ENCODE measurements around the gene SSBP4. TPM values are rescaled to one million over a fixed set of nuclear protein-coding genes. Genes with fewer than 3 reads are reported as not detected.

Gene SSBP4
- polyA plus RNA-seq, 2 of the 4 experiments (the other 2 are of a cell fraction): 6.9 to 43.2 TPM

GRCh38 chr19:18385675-18386542 is 33.3 kb upstream of the SSBP4 start, which contains the start of gene GDF15 (continued):
- TF ChIP-seq E2F6 (IDR thresholded peaks at IDR 0.05; ENCODE audit: borderline replicate concordance, low read depth): no peak
- no peak for TF ChIP-seq SREBF2 (IDR thresholded peaks at IDR 0.05)
- no peak for TF ChIP-seq USF2 (IDR thresholded peaks at IDR 0.05)
- TF ChIP-seq MYC (IDR thresholded peaks at IDR 0.05; ENCODE audit: borderline replicate concordance, low read length): no peak
- TF ChIP-seq NFE2L2 (conservative IDR thresholded peaks at IDR 0.05; ENCODE audit: low read length): no peak
- no peak for TF ChIP-seq FOSB (CRISPR knock-in tag; IDR thresholded peaks at IDR 0.05)
- peak; percentile 93 to 99 for TF ChIP-seq JUN (IDR thresholded peaks at IDR 0.05)
- no peak for TF ChIP-seq ZFP36 (IDR thresholded peaks at IDR 0.05; ENCODE audit: borderline replicate concordance, partially characterized antibody)
- no peak for TF ChIP-seq FOXS1 (CRISPR knock-in tag; IDR thresholded peaks at IDR 0.05)
- TF ChIP-seq TFCP2L1 (CRISPR knock-in tag; IDR thresholded peaks at IDR 0.05): no peak
- TF ChIP-seq BCL3 (IDR thresholded peaks at IDR 0.05): peak; percentile 99
- TF ChIP-seq HEYL (CRISPR knock-in tag; IDR thresholded peaks at IDR 0.05): no peak
- TF ChIP-seq JUNB (IDR thresholded peaks at IDR 0.05): no peak
- no peak for TF ChIP-seq POLR2AphosphoS2 (conservative IDR thresholded peaks at IDR 0.05; ENCODE audit: low read length)
- TF ChIP-seq HMGXB4 (CRISPR knock-in tag; IDR thresholded peaks at IDR 0.05; ENCODE audit: borderline replicate concordance): no peak
- TF ChIP-seq CBX2 (IDR thresholded peaks at IDR 0.05; ENCODE audit: borderline replicate concordance, low read depth): no peak
- peak; percentile 99 for TF ChIP-seq POLR2A (IDR thresholded peaks at IDR 0.05; ENCODE audit: low read length)
- TF ChIP-seq PHF8 (IDR thresholded peaks at IDR 0.05; ENCODE audit: borderline replicate concordance, low read depth): peak; percentile 44; the same call in 1 of the 2 replicates

- POLR2A ChIA-PET: interaction anchor here (0.7 to 3.0 kb wide), 17 partner anchors 9 to 183 kb away, joined by 3 to 36 read pairs (median 7); partner anchors contain the start of genes JUND, LSM4, RAB3A and SSBP4
- peak; percentile 5 to 9; a peak in 3 of 6 replicates for ATAC-seq
These were observed 32.5 kb upstream of the SSBP4 start for GRCh38 chr19:18386543-18387271.

More at GRCh38 chr19:18386543-18387271, 32.5 kb upstream of the SSBP4 start:
- DNase-seq (ENCODE audit: low read depth in 1 of 2, low spot score in 1 of 2) (peak in 1 of 2 experiments; percentile 46), FAIRE-seq (no peak)
- H3K4me2 ChIP-seq: peak overlapping the region; percentile 92
- TF ChIP-seq PBX3 (IDR thresholded peaks at IDR 0.05) (no peak), CBX8 (IDR thresholded peaks at IDR 0.05) (no peak), POLR2A (IDR thresholded peaks at IDR 0.05; ENCODE audit: low read length) (peak; percentile 11; the same call in 1 of the 2 replicates), JUN (IDR thresholded peaks at IDR 0.05) (peak; percentile 21 to 38; a peak in 2 of 5 replicates), TFCP2L1 (CRISPR knock-in tag; IDR thresholded peaks at IDR 0.05) (no peak), NR3C1 (IDR thresholded peaks at IDR 0.05) (no peak), ZFP36 (IDR thresholded peaks at IDR 0.05; ENCODE audit: borderline replicate concordance, partially characterized antibody) (no peak), CTCF (IDR thresholded peaks at IDR 0.05) (no peak)
- H3K4me1 ChIP-seq: peaks cover 42% of the 10 kb centered on the region
- peak overlapping the region; percentile 97 to 99 for H3K27ac ChIP-seq
- 2% methylated on average over 10 of the region's 14 CpGs for WGBS (ENCODE audit: missing lambda C conversion rate)
- H3K9me3 ChIP-seq: no peaks in the 10 kb centered on the region
- peak overlapping the region; percentile 98 for H3K4me3 ChIP-seq
- CTCF ChIA-PET: interaction anchor here (0.9 to 6.4 kb wide), 8 partner anchors 10 to 37 kb away, joined by 3 to 58 read pairs (median 12); partner anchors contain the start of gene LRRC25
